GM18511 (cell line): ENCODE results near the gene SLAMF7.

ENCODE experiments used
- ATAC-seq: cut with Tn5 transposase; IDR thresholded peaks from one replicate; pipeline ENCODE4 v1.9.1; 2021; ENCODE audit warnings: mild to moderate bottlenecking, moderate library complexity; ENCODE audit not compliant: unreplicated experiment

Gene SLAMF7

DNA sequence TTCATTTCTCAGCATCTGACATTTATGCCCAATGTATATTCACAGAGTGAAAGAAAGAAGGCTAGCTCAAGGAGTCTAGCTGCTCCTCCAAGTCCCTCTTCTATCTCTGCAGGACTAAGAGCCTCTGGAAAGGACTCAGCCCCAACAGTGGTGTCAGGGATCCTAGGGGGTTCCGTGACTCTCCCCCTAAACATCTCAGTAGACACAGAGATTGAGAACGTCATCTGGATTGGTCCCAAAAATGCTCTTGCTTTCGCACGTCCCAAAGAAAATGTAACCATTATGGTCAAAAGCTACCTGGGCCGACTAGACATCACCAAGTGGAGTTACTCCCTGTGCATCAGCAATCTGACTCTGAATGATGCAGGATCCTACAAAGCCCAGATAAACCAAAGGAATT lies 60.6 kb downstream of the SLAMF7 start:
- no peak for ATAC-seq

DNA sequence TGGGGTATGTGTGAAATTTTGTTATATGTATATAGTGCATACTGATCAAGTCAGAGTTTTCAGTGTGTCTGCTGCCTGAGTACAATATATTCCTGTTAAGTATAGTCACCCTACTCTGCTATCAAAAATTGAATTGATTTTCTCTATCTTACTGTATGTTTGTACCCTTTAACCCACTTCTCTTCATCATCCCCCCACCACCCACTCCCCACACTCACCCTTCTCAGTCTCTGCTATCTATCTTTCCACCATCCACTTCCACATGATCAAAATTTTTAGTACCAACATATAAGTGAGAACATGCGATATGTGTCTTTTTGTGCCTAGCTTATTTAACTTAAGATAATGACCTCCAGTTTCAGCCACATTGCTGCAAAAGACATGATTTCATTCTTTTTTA lies 61.1 kb downstream of the SLAMF7 start:
- no peak for ATAC-seq

DNA sequence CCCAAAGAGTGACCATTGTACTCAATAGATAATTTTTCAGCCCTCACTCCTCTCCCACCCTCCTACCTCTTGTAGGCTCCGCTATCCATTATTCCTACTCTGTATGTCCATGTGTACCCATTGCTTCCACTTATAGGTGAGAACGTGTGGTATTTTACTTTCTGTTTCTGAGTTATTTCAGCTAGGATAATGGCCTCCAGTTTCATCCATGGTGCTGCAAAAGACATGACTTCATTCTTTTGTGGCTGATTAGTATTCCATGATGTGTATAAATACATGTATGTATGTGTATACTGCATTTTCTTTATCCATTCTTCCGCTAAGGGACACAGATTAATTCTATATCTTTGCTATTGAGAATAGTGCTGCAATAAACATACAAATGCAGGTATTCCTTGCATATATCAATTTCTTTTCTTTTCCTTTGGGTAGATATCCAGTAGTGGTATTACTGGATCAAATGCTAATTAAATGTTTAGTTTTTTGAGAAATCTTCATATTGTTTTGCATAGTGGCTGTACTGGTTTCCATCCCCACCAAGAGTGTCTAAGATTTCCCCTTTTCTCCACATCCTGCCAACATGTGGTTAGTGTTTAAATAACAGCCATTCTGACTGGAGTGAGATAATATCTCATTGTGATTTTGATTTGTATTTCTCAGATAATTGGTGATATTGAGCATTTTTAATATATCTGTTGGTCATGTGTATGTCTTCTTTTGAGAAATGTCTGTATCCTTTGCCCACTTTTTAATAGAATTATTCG lies 61.8 kb downstream of the SLAMF7 start:
- ATAC-seq = no peak

DNA sequence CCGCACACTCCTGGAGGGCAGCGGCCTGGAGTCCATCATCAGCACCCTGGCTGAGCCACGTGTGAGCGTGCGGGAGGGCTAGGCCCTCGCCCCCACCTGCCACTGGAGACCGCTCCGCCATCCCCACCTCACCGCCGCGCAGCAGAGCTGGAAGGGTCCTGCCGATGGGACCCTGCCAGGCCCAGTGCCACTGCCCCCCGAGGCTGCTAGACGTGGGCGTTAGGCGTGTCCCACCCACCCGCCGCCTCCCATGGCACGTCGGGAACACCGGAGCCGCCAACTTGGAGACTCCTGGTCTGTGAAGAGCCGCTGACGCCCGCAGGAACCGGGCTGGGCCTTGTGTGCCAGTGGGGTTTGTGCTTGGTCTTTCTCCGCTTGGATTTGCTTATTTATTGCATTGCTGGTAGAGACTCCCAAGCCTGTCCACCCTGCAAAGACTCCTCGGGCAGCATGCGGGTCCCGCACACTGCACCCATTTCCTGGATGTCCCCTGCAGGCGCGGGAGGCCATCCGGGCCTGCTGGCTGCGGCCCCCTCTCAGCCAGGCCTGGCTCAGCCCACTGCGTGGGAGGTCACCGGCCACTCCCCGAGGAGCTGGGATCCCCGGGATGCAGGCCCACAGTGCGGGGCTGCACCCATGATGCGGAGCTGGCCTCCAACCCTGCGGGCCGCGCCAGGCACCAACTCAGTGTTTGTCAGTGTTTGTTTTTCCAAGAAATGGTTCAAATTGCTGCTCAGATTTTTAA lies 63.0 kb downstream of the SLAMF7 start:
- no peak for ATAC-seq
